PC-3 (cell line): ENCODE results near the gene DENND4B.

Experiments used
- EZH2 ChIP-seq: fragments of 300-600 bp; sonication (generic); IDR thresholded peaks from one replicate; pipeline ENCODE4 v1.6.1; 2017; ENCODE audit warnings: antibody characterized with exemption, mild to moderate bottlenecking, low read length; ENCODE audit not compliant: unreplicated experiment
- EZH2phosphoT487 ChIP-seq: fragments of 300-600 bp; sonication (generic); IDR thresholded peaks from 2 replicates; pipeline ENCODE4 v1.6.1; 2018; ENCODE audit warnings: mild to moderate bottlenecking, antibody characterized with exemption, low read length, borderline replicate concordance
- TF ChIP-seq, protein P1 (sequence below): fragments of 300-600 bp; sonication (generic); conservative IDR thresholded peaks from 2 replicates; pipeline ENCODE4 v1.5.1; 2017; ENCODE audit warnings: antibody characterized with exemption, low read depth, mild to moderate bottlenecking, low read length

DNA sequence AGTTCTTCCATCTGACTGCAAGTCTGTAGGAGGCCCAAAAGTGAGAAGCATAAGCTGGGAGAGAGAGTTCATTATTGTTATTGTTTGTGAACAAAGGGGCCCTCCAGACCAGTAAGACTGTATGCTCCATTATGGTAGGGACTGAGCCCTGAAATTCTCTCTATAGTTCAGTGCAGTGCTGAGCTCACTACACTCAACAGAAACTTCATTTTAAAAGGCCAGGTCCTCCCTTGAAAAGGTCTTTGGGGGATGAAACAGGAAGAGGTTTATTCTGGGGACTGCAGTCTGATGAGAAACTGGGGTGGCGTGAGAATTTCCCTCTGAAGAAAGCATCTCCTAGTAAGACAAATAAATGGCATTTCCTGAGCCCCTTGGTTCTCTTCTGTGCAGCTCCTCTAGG, 18.3 kb downstream of the DENND4B start:
- TF ChIP-seq, protein P1, sequence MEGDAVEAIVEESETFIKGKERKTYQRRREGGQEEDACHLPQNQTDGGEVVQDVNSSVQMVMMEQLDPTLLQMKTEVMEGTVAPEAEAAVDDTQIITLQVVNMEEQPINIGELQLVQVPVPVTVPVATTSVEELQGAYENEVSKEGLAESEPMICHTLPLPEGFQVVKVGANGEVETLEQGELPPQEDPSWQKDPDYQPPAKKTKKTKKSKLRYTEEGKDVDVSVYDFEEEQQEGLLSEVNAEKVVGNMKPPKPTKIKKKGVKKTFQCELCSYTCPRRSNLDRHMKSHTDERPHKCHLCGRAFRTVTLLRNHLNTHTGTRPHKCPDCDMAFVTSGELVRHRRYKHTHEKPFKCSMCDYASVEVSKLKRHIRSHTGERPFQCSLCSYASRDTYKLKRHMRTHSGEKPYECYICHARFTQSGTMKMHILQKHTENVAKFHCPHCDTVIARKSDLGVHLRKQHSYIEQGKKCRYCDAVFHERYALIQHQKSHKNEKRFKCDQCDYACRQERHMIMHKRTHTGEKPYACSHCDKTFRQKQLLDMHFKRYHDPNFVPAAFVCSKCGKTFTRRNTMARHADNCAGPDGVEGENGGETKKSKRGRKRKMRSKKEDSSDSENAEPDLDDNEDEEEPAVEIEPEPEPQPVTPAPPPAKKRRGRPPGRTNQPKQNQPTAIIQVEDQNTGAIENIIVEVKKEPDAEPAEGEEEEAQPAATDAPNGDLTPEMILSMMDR = no peak
- no peak for TF ChIP-seq EZH2phosphoT487
- no peak for TF ChIP-seq EZH2
